EH (cell line): ENCODE measurements around the gene NOB1.

Experiments used
- DNase-seq: peaks from one replicate; pipeline ENCODE4 v3.0.0-alpha.2; 2015; ENCODE audit warnings: low read depth

NOB1 gene

DNA sequence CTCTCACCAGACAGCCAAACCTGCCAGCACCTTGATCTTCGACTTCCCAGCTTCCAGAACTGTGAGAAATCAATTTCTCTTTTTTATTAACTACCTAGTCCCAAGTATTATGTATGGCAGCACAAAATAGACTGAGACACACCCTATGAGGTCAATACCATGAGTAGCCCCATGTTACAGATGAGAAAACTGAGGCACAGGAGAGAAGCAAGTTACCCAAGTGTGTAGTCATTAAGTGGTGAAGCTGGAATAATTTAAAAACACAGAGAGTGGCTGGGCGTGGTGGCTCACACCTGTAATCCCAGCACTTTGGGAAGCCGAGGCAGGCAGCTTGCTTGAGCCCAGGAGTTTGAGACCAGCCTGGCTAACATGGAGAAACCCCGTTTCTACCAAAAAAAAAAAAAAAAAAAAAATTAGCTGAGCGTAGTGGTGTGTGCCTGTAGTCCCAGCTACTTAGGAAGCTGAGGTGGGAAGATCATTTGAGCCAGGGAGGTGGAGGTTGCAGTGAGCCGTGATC, 33.2 kb downstream of the NOB1 start:
- no peak for DNase-seq

DNA sequence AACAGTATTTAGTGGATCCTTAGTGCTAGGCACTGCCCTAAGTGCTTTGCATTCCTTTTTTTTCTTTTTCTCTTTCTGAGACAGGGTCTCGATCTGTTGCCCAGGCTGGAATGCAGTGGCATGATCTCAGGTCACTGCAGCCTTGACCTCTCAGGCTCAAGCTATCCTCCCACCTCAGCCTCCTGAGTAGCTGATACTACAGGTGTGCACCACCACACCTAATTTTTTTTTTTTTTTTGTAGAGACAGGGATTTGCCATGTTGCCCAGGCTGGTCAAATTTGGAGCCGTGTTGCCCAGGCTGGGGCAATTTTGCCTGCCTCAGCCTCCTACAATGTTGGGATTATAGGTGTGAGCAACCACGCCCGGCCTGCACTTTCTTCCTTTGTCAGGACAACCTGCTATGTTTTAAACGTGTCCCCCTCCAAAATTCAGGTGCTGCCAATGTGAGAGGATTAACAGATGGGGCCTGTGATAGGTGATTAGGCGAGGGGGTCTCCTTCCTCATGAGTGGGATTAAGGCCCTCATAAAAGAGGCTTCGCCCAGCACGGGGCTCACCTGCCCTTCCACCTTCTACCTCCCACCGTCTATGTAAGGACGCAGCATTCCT, 33.8 kb downstream of the NOB1 start:
- no peak for DNase-seq

DNA sequence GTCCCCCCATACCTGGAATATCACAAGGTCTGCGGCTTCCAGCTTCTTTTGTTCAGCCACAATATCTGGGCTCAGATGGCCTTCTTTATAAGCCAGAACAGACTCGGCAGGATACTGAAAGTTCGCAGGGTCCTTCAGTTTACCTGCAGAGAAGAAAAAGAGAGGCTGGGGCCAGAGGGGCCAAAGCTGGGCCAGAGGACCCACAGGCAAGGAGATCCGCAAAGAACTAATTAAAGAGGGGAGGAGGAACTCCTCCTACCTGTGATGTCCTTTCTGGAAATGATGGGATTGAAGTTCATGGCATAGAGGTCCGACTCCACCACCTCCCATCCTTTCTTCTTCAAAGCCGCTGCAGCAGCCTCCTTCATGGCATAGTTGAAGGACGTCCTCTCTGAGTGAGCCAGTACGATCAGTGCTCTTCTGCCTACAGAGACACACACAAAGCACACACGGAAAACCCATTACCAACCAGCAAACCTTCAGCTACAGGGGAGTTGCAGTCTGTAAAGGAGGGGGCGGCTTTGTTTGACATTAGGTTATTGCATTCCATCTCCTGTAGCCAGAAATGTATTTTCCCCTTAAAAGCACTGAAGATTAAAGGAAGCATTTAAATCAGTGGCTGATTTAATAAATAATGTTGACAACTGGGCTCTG, 36.5 kb downstream of the NOB1 start:
- DNase-seq: no peak

DNA sequence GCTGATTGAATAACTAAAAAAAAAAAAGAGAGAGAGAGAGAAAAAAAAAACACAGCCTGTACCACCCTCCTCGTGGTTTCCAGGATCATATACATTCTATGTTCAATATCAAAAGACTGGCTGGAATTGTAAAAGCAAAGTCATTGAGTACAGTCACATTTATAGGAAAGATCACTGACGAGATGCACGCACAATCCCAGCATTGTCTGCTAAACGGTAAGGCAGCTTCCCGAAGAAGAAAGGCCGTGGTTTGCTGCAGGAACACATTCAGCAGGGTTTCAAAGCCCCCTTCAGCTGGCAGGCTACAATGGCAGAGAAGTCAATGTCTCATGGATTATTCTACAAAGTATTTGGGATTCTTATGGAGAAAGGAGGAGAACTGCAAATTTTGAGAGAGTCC, 37.7 kb downstream of the NOB1 start:
- DNase-seq: no peak

DNA sequence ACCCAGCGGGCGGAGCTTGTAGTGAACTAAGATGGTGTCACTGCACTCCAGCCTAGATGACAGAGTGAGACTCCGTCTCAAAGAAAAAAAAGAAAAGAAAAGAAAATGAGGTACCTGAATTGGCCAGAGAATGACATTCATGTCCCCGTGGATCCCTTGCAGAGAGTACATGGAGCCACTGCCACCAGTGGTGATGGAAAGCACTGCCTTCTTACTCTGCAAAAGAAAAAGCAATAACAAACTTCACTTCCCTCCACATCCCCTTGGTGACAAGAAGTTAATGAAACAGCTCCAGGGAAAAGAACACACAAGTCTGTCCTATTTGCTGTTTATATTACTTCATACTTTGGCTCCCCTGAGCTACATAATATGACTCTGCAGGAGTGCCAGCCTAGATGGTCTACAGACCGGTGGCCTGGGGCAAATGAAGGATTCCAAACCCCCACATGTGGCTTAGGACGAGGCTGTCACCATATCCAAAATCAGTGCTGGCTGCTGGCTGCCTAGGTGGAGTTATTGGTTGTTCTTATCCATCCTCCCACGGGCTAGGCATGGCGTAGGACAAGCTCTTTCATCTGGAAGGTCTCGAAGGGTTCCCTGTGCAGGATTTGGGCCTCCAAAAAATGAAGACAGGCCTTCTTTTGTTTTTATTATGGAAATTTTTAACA, 41.7 kb downstream of the NOB1 start:
- DNase-seq: no peak

DNA sequence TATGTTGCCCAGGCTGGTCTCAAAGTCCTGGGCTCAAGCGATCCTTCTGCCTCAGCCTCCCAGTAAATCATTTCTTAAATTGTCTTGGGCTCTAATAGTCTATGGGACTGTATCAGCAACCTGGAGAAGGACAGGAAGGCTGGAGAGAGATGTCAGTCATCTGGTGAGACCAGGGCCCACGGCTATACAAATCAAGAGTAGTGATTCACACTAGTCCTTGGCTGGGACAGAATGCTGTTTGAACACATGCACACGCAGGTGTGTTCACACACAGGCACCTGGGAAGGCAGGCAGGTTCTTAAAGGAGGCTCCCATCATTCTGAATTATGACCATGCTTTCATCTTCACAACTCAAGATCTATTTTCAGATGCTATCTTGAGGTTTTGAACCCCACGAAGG, 42.4 kb downstream of the NOB1 start:
- DNase-seq: no peak

DNA sequence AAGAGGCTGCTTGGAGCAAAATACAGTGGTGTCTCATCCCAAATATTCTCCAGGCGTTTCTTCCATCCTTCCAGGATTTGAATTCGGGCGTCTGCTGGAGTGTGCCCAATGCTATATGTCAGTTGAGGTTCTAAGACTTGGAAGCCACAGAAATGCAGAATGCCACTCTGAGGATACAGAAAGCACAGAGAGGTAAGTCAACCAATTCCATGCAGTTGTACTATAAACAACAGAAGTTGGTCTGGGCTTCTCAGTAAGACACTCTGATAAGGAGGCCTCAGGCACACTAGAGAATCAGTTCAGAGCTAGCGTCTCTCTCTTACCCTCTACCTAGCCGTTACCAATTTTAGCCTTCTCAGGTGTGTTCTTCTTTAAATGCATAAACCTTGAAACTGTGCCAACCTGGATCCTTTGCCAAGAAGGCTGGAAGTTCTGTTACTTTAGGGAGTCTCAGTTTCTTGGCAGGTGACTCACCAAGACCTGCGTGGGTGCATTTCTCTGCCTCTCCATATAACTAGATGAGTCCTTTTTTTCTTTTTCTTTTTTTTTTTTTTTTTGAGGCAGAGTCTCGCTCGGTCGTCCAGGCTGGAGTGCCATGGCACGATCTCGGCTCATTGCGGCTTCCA, 43.5 kb downstream of the NOB1 start:
- peak; percentile 53 for DNase-seq

DNA sequence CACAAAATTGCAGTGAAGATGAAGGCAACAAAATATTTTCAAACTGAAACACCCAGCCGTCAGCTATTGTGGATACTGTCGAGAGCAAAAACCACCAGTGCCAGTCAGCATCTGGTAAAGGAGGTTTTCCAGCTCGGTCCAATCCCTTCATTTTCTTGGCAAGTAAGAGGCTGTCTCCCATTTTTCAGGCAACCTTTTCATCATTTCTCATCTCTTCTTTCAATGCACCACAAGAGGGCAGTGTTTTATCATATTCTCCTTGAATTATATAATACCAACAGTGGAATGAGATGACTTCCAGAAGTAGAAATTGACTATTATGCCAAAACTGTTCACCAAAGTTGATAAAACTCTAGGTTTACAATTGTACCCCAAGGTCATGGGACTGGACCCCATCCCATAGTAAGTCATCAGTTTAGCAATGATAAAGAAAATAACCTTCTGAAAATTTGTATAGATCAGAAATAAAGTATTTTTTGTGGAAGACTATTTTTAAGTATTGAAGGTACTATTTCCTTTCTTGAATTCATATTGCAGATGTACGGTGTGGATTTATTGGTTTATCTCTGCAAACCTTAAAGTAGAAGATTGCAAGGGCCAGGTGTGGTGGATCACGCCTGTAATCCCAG, 45.2 kb downstream of the NOB1 start:
- DNase-seq: peak; percentile 74

DNA sequence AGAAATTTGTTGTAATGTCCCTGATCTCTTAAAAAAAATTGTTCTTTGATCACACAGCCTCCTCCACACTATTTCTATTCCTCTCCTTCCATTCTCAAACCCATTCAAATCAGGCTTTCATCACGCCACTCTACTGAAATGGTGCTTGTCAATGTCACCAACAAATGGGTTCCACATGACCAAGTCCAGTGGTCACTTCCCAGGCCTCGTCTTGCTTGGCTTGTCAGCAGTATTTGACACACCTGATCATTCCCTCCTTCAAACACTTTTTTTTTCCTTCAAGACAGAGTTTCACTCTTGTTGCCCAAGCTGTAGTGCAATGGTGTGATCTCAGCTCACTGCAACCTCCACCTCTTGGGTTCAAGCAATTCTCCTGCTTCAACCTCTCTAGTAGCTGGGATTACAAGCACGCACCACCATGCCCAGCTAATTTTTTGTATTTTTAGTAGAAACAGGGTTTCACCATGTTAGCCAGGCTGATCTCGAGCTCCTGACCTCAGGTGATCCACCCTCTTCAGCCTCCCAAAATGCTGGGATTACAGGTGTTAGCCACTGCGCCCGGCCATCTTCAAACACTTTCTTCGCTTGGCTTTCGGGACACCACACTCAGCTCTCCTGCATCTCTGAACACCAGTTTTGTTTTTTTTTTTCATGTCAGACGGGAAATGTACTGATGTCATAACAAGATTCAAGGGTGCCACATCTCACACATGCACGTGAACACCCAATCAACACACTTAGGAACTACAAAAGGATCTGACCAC, 46.6 kb downstream of the NOB1 start:
- DNase-seq: no peak

DNA sequence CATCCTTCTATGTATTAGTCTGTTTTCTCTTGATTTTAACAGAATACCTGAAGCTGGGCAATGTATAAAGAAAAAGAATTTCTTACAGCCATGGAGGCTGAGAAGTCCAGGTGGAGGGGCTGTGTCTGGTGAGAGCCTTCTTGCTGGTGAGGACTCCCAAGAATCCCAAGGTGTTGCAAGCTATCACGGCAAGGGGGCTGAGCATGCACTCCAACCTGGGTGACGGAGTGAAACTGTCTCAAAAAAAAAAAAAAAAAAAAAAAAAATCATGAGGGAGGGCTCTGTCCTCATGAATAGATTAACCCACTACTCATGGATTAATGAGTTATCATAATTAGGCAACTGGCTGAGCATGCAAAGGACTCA, 47.8 kb downstream of the NOB1 start:
- DNase-seq: no peak

DNA sequence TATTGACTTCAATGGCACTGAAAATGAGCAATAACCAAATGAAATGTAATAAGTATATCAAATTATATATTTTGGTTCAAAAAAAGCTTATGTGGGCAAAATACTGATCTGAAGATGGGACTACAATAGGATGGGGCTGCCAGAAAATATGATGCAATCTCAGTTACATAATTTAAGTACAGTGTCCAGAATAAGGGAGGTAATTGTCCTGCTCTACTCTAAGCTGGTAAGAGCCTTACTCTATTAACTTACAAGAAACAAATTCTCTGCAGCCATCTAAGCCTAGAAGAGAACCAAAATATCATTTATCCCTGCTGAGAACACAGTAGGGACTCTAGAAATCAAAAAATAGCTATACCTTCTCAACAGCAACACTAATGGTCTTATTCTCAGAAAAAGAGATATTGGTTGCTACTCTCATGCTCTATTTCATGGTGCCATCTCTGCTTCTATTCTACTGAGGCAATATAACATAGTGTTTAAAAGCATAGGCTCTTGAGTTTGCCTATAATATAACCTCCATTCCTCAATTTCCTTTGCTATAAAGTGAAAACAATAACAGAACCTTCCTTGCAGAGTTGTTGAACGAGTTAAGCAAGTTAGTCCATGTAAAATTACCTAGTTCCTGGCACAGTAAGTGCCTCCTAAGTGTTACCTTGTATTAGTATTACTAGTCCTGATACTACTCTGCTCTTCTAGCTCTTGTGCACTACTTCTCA, 48.3 kb downstream of the NOB1 start:
- DNase-seq: peak; percentile 41

DNA sequence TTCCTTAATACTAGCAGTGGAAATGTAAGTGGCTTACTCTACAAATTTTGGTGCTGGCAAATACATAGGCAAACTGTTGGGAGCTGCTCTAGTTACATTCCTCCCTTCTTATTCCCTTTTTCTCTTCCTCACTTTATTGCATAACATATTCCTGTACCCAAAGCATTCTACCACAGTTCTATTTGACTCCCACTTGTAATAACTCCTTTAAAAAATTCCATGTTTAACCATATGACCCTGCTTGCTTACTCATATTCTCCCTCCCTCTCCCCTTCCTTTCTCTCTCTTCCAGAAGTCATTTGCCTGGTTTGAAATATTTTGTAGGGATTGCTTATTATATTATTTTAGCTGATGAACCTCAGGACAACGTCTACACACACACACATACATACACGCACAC, 51.1 kb downstream of the NOB1 start:
- DNase-seq: peak; percentile 68

DNA sequence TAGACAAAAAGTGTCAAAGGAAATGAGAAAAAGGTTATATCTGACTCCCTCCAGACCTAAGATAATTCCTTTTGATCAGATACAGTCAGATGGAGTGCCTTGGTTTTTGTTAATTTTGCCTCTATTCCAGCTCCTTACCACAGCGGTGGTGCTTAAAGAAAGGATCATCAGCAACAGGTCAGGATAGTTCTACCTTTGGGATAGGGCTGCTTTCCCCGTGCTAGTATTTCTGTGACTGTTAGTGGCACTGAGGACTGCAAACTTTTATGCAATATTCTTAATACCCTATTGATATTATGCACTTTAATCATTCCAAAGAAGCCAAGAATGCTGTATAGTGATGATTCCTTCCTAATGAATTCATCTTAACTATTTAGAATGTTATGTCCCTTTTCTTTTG, 52.9 kb downstream of the NOB1 start:
- no peak for DNase-seq

DNA sequence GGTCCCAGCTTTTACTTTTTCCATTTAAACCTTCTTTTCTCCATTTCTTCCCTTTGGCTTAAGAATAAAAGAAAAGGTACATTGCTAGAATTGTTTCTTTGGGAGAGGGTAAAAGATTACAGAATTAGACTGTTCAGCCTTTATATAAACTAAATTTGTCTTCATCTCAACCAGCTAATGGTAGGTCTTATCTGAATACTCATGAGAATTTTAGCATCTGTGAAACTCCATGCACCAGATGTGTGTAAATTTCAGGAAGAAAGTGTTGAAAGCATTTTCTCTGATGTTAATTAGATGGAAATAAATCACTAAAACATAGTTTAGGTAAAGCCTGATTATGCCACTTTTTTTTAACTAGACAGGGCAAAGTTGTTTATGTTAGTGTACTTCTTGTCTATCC, 53.3 kb downstream of the NOB1 start:
- DNase-seq: no peak

DNA sequence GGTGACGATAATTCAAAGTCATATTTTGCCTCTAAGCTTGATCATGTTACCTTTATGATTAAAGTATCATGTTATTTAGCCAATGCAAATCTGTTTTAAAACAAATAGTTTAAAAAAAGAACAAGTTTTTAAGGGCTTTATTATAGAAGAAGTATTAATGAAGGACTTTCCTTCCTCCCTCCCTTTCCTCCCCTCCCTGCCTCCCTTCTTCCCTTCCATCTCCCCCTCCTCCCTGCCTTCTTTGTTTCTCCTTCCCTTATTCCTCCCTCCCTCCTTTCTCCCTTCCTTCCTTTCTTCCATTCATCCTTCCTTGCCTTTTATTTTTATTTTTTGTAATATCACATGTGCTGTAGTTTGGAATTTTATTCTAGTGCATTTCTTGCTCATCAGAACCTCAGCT, 54.8 kb downstream of the NOB1 start:
- DNase-seq: no peak

DNA sequence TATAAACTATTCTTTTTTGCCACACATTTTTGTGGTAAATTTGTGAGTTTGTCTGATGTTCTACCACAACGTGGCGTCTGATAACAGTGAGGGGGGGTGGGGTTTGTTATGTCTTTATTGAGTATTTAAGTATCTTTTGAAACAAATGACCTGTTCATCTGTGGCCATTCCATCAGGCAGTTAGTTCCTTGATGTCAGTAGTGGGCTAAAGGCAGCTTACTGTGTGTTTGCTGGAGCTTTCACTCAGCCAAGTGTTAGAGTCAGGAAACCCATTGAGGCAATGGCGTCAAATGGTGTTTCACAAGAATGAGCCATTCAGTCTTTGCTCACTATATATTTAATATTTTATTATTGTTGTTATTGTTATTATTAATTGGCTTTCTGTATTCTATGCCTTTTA, 56.3 kb downstream of the NOB1 start:
- DNase-seq: no peak

DNA sequence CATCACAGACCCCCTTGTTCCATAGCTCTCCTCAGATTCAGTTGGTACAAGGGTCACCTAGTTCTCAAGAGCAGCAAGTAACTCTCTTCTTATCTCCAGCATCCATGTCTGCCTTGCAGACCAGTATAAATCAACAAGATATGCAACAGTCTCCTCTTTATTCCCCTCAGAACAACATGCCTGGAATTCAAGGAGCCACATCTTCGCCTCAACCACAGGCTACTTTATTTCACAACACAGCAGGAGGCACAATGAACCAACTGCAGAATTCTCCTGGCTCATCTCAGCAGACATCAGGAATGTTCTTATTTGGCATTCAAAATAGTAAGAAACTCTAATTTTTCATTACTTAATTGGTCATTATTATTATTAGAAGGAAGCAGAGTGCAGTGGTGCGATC, 60.8 kb downstream of the NOB1 start:
- DNase-seq: no peak

DNA sequence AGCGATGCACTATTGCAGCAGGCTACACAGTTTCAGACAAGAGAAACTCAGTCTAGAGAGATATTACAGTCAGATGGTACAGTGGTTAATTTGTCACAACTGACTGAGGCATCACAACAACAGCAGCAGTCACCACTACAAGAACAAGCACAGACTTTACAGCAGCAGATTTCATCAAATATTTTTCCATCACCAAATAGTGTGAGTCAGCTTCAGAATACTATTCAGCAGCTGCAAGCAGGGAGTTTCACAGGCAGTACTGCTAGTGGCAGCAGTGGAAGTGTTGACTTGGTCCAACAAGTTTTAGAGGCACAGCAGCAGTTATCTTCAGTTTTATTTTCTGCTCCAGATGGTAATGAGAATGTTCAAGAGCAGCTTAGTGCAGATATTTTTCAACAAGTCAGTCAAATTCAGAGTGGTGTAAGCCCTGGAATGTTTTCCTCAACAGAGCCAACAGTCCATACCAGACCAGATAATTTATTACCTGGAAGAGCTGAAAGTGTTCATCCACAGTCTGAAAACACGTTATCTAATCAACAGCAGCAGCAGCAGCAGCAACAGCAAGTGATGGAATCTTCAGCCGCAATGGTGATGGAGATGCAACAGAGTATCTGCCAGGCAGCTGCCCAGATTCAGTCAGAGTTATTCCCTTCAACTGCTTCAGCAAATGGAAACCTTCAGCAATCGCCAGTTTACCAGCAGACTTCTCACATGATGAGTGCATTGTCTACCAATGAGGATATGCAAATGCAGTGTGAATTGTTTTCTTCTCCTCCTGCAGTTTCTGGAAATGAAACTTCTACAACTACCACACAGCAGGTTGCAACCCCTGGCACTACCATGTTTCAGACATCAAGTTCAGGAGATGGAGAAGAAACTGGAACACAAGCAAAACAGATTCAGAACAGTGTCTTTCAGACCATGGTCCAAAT, 62.5 kb downstream of the NOB1 start:
- DNase-seq: peak; percentile 59
